PC-3 (cell line): ENCODE measurements around the gene LEMD2. TPM values are rescaled to one million over a fixed set of nuclear protein-coding genes. Genes with fewer than 3 reads are reported as not detected.

Experiments used
- ATAC-seq: fragments of 200-7000 bp; cut with Tn5 transposase; 2 replicates; pipeline ENCODE4 v1.9.1; 2020; ENCODE audit warnings: mild to moderate bottlenecking, moderate library complexity
- BruUV-seq: library from RNA; stranded (reverse); fragments of 400-500 nt; replicated peaks from 2 replicates; lab custom pipeline; 2021; lab: Mats Ljungman, UMichigan
- CTCF ChIA-PET: fragments of 300-600 bp; sonication (Branson Sonifier 250); formaldehyde crosslinking; loops from one replicate; lab custom pipeline; 2022; ENCODE audit warnings: antibody characterized with exemption; lab: Charles Lee
- POLR2A ChIA-PET: fragments of 300-600 bp; sonication (Branson Sonifier 250); formaldehyde crosslinking; loops from one replicate; lab custom pipeline; 2022; ENCODE audit warnings: antibody characterized with exemption; ENCODE audit not compliant: unreplicated experiment; lab: Charles Lee
- DNase-seq: peaks from one replicate; pipeline ENCODE4 v3.0.0-alpha.2; 2015
- H2AFZ ChIP-seq: fragments of 300-600 bp; sonication (generic); 2 replicates; pipeline ENCODE4 v1.6.0; 2016; ENCODE audit warnings: antibody characterized with exemption, low read length
- H3F3A ChIP-seq: fragments of 300-600 bp; sonication (generic); one replicate; pipeline ENCODE4 v1.6.0; 2017; ENCODE audit warnings: antibody characterized with exemption, low read length, control low read depth, mild to moderate bottlenecking; ENCODE audit not compliant: unreplicated experiment
- H3K27ac ChIP-seq: fragments of 300-600 bp; sonication (generic); 2 replicates; pipeline ENCODE4 v1.5.1; 2016; ENCODE audit warnings: mild to moderate bottlenecking, low read length
- H3K27me3 ChIP-seq: fragments of 300-600 bp; sonication (generic); 2 replicates; pipeline ENCODE4 v1.6.1; 2016; ENCODE audit warnings: low read length, mixed read lengths
- H3K36me3 ChIP-seq: fragments of 300-600 bp; sonication (generic); 2 replicates; pipeline ENCODE4 v1.6.1; 2016; ENCODE audit warnings: low read depth, mixed run types, low read length, mixed read lengths
- H3K4me1 ChIP-seq: fragments of 300-600 bp; sonication (generic); 2 replicates; pipeline ENCODE4 v1.5.1; 2016; ENCODE audit warnings: low read length; ENCODE audit not compliant: insufficient read depth
- H3K4me2 ChIP-seq: fragments of 300-600 bp; sonication (generic); 2 replicates; pipeline ENCODE4 v1.6.0; 2016; ENCODE audit warnings: low read length
- H3K4me3 ChIP-seq: fragments of 300-600 bp; sonication (generic); 2 replicates; pipeline ENCODE4 v1.5.1; 2016; ENCODE audit warnings: mild to moderate bottlenecking, low read length, mixed read lengths
- H3K79me2 ChIP-seq: fragments of 300-600 bp; sonication (generic); 2 replicates; pipeline ENCODE4 v1.6.1; 2017; ENCODE audit warnings: low read length, mixed read lengths
- H3K9ac ChIP-seq: fragments of 300-600 bp; sonication (generic); 2 replicates; pipeline ENCODE4 v1.6.0; 2016; ENCODE audit warnings: mild to moderate bottlenecking, low read length
- H3K9me2 ChIP-seq: fragments of 300-600 bp; sonication (generic); replicated peaks from 2 replicates; pipeline ENCODE4 v1.6.1; 2016; ENCODE audit warnings: mixed run types, low read length, mixed read lengths
- H3K9me3 ChIP-seq: fragments of 300-600 bp; sonication (generic); 2 replicates; pipeline ENCODE4 v1.6.1; 2016; ENCODE audit warnings: low read length, mixed read lengths
- H4K20me1 ChIP-seq: fragments of 300-600 bp; sonication (generic); 2 replicates; pipeline ENCODE4 v1.6.1; 2016; ENCODE audit warnings: low read length, mixed read lengths
- CTCF ChIP-seq: fragments of 300-600 bp; sonication (generic); conservative IDR thresholded peaks from 2 replicates; pipeline ENCODE4 v1.5.1; 2017; ENCODE audit warnings: antibody characterized with exemption, low read depth, mild to moderate bottlenecking, low read length
- EZH2 ChIP-seq: fragments of 300-600 bp; sonication (generic); IDR thresholded peaks from one replicate; pipeline ENCODE4 v1.6.1; 2017; ENCODE audit warnings: antibody characterized with exemption, mild to moderate bottlenecking, low read length; ENCODE audit not compliant: unreplicated experiment
- EZH2phosphoT487 ChIP-seq: fragments of 300-600 bp; sonication (generic); IDR thresholded peaks from 2 replicates; pipeline ENCODE4 v1.6.1; 2018; ENCODE audit warnings: mild to moderate bottlenecking, antibody characterized with exemption, low read length, borderline replicate concordance
- intact Hi-C: fragments of 100-400 bp; cut with micrococcal nuclease; formaldehyde crosslinking; loops from 2 replicates; pipeline ENCODE4 v1.9.0; 2023
- total RNA-seq: library from RNA; depleted of rRNA; stranded (reverse); fragments of >200 nt; gene quantifications from 2 replicates; pipeline ENCODE4 v1.2.3, GENCODE V29; 2014

Gene LEMD2
- total RNA-seq, 1 experiment from 2014 or later = 54.5 TPM

DNA sequence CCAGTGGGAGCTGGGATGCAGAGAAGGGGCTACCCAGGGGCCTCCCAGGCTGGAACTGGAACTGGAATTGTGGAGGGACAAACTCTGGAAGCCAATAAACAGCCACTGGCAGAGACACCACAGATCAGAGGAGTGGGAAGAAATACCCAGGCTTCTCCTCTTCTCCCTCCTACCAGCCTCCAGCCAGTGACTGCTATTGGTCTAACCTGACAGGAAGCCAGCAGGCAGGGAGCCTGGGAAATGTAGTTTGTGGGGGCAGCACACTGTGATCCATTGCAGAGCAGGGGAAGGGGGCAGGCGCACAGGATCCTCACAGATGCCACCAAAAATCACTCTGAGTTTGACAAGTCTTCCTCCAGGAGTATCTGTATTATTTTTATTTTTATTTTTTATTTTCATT is 26.9 kb upstream of the LEMD2 start:
- ChIA-PET POLR2A (no interaction called here), CTCF (no interaction called here)
- TF ChIP-seq EZH2phosphoT487 (no peak), EZH2 (no peak), CTCF (no peak)
- intact Hi-C loops = no loop called here
- ATAC-seq = peak; percentile 63
- Histone ChIP-seq H3K36me3 (no peaks in the 10 kb centered on the region), H3K9ac (no peak overlapping the region), H3K4me3 (no peak overlapping the region), H3K9me3 (no peaks in the 10 kb centered on the region), H3K4me2 (no peak overlapping the region), H3K27me3 (peaks cover 47% of the 10 kb centered on the region), H3K27ac (no peak overlapping the region), H3K4me1 (no peaks in the 10 kb centered on the region), H2AFZ (no peak overlapping the region), H3F3A (no peaks in the 10 kb centered on the region), H3K9me2 (no peaks in the 10 kb centered on the region), H3K79me2 (no peaks in the 10 kb centered on the region), H4K20me1 (no peaks in the 10 kb centered on the region)
- DNase-seq = peak; percentile 36
- no TSS peak for BruUV-seq

GRCh38 chr6:33813990-33814985 is 25.4 kb upstream of the LEMD2 start:
- no peaks in the 10 kb centered on the region for H3F3A ChIP-seq
- ChIA-PET POLR2A (no interaction called here), CTCF (no interaction called here)
- H3K4me3 ChIP-seq = no peak overlapping the region
- no peaks in the 10 kb centered on the region for H3K36me3 ChIP-seq
- BruUV-seq = no TSS peak
- no peaks in the 10 kb centered on the region for H4K20me1 ChIP-seq
- no peaks in the 10 kb centered on the region for H3K4me1 ChIP-seq
- H2AFZ ChIP-seq = no peak overlapping the region
- no peak for DNase-seq
- H3K79me2 ChIP-seq = no peaks in the 10 kb centered on the region
- intact Hi-C loops = no loop called here
- H3K9me3 ChIP-seq = no peaks in the 10 kb centered on the region
- H3K27ac ChIP-seq = no peak overlapping the region
- no peak for TF ChIP-seq EZH2
- TF ChIP-seq CTCF = no peak
- no peak for TF ChIP-seq EZH2phosphoT487
- no peaks in the 10 kb centered on the region for H3K9me2 ChIP-seq
- H3K9ac ChIP-seq = no peak overlapping the region
- H3K27me3 ChIP-seq = peaks cover 53% of the 10 kb centered on the region
- ATAC-seq = no peak
- no peak overlapping the region for H3K4me2 ChIP-seq
